ENCODE data around the gene PIK3IP1. TPM values are rescaled to one million over a fixed set of nuclear protein-coding genes. Genes with fewer than 3 reads are reported as not detected.

Gene PIK3IP1
- total RNA-seq, 1 donor from 2014 or later = 57.8 TPM

DNA sequence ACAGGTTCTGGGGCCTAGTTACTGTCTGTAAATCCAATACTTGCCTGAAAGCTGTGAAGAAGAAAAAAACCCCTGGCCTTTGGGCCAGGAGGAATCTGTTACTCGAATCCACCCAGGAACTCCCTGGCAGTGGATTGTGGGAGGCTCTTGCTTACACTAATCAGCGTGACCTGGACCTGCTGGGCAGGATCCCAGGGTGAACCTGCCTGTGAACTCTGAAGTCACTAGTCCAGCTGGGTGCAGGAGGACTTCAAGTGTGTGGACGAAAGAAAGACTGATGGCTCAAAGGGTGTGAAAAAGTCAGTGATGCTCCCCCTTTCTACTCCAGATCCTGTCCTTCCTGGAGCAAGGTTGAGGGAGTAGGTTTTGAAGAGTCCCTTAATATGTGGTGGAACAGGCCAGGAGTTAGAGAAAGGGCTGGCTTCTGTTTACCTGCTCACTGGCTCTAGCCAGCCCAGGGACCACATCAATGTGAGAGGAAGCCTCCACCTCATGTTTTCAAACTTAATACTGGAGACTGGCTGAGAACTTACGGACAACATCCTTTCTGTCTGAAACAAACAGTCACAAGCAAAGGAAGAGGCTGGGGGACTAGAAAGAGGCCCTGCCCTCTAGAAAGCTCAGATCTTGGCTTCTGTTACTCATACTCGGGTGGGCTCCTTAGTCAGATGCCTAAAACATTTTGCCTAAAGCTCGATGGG, 13.5 kb downstream of the PIK3IP1 start:
- no peak for DNase-seq (ENCODE audit: low spot score)

GRCh38 chr22:31278151-31278621, 14.1 kb downstream of the PIK3IP1 start:
- no peak for DNase-seq (ENCODE audit: low spot score)

- no peak for DNase-seq (ENCODE audit: low spot score)
Measured at GRCh38 chr22:31277741-31278140, 14.5 kb downstream of the PIK3IP1 start.

GRCh38 chr22:31276426-31277167, 15.7 kb downstream of the PIK3IP1 start:
- DNase-seq (ENCODE audit: low spot score) = no peak

DNA sequence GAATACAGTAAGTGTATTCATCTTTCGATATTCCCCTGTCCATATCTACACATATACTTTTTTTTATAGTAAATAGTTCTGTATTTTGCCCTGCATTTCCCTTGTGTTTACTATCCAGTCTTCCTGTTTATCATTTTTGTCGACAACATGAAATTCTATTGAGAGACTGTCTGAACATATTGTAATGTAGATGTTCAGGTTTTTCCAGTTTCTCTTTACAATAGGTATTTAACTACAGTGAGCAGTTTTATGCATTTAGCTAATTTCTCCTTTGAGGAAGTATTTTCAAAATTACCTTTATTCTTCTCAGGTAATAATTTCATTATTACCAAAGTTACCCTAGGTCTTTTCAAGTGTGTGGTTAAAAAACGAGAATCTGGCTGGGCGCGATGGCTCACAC, 16.7 kb downstream of the PIK3IP1 start:
- no peak for DNase-seq (ENCODE audit: low spot score)

DNA sequence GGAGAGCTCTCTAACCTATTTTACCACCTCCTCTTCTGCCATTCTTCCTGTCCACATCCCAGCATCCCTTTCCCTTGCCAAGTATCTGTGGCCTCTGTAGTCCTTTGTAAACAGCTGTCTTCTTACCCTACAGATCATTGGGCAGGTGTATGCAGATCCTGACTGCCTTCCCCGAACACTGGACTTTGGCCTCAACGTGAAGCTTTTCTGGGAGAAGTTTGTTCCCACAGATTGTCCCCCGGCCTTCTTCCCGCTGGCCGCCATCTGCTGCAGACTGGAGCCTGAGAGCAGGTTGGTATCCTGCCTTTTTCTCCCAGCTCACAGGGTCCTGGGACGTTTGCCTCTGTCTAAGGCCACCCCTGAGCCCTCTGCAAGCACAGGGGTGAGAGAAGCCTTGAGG, 17.3 kb downstream of the PIK3IP1 start:
- DNase-seq (ENCODE audit: low spot score) = no peak

DNA sequence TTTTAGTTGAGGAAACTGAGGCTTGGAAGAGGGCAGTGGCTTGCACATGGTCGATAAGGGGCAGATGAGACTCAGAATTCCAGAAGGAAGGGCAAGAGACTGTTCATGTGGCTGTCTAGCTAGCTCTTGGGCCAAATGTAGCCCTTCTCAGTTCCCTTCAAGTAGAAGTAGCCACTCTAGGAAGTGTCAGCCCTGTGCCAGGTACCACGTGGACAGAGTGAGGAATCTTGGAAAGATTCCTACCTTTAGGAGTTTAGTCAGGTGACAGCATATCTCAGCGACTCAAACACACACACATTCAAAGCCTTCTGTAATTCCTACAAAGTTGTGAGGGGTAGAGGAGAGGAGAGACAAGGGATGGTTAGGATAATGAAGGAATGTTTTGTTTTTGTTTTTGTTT, 18.3 kb downstream of the PIK3IP1 start:
- DNase-seq (ENCODE audit: low spot score) = no peak

DNA sequence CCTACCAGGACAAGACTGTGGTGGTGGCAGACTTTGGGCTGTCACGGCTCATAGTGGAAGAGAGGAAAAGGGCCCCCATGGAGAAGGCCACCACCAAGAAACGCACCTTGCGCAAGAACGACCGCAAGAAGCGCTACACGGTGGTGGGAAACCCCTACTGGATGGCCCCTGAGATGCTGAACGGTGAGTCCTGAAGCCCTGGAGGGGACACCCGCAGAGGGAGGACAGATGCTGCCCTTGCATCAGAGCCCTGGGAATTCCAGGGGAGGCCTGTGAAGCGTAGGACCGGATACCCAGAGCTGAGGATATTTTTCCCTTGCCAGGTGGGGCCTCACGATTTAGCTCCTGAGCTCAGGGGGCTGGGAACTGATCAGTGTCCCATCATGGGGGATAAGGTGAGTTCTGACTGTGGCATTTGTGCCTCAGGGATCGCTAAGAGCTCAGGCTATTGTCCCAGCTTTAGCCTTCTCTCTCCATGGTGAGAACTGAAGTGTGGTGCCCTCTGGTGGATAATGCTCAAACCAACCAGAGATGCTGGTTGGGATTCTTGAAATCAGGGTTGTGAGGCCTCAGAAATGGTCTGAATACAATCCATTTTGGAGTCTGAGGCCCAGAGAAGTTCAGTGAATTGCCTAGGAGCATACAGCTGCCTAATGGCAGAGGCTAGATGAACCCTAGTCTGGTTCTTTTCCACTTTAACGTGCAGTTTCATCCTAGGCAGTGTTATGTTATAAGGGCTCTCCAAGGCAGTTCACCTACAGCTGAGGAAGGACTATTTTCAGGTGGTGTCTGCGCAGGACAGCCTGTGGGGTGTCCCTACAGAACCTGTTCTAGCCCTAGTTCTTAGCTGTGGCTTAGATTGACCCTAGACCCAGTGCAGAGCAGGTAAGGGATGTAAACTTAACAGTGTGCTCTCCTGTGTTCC, 19.5 kb downstream of the PIK3IP1 start:
- peak; percentile 67 for DNase-seq (ENCODE audit: low spot score)

DNA sequence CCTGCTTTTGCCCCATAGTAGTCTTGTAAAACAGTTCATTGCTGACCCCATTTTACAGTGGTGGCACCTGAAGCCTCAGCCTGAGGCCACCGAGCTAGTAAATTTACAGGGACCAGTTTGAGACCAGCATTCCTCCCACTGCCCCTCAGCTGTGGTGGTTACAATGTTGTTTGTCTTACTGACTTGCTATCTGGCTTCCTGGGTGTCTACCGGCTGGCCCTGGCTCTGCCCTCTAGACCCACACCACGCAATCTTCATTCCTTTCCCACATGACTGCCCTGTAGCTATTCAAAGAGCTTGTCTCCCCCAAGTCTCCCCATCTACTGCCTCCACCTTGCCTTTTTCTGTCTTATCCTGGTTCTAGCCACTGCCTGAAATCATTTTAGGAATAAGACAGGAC, 20.8 kb downstream of the PIK3IP1 start:
- DNase-seq (ENCODE audit: low spot score) = no peak

DNA sequence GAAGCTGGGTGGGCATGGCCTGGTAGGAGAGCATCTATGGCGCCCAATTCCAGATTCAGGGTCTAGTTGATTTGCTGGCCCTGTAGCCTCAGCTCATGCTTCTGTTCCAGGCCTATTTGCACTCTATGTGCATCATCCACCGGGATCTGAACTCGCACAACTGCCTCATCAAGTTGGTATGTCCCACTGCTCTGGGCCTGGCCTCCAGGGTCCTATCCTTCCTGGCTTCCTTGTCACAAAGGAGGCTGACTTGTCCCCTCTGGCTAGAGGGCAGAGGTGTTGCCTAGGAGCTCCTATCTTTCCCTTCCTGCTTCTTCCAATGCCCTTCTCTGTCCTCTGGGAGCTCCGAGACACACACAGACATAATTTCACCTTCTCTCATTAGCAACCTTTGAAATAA, 21.3 kb downstream of the PIK3IP1 start:
- DNase-seq (ENCODE audit: low spot score) = no peak

GRCh38 chr22:31269892-31270579, 22.3 kb downstream of the PIK3IP1 start:
- DNase-seq (ENCODE audit: low spot score) = no peak

GRCh38 chr22:31268281-31268680, 24.0 kb downstream of the PIK3IP1 start:
- no peak for DNase-seq (ENCODE audit: low spot score)

DNA sequence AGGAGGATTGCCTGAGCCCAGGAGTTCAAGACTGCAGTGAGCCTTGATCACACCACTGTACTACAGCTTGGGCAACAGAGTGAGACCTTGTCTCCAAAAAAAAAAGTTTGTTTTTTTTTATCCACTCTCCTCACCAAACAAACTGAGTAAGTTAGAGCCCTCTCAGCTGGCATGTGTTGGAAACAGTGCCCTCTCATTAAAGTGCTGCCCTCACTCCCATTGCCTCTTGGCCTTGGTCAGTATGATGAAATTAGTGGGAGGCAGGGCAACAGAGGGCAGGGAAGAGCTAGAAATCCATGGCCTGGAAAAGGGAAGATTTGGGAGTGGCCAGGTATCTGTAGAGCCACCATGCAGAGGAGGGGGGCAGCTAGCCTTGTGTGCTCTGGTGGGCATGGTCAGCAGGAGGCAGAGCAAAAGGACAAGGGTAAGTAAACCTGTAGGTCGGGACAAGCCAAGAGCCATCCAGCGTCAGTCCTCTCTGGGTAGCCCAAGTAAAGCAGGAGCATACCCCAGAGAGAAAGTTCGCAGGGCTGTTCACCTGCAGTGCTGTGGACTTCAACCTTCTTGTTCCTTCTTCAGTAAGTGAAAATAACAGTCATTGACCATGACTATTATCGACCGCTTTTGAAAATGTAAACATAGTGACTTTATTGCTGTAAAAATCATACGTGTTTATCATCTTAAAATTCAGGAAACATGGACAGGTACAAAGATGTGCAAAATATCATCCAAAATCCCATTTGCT, 28.2 kb downstream of the PIK3IP1 start:
- no peak for DNase-seq (ENCODE audit: low spot score)

- no peak for DNase-seq (ENCODE audit: low spot score)
Measured at GRCh38 chr22:31262312-31263133, 29.8 kb downstream of the PIK3IP1 start.

DNA sequence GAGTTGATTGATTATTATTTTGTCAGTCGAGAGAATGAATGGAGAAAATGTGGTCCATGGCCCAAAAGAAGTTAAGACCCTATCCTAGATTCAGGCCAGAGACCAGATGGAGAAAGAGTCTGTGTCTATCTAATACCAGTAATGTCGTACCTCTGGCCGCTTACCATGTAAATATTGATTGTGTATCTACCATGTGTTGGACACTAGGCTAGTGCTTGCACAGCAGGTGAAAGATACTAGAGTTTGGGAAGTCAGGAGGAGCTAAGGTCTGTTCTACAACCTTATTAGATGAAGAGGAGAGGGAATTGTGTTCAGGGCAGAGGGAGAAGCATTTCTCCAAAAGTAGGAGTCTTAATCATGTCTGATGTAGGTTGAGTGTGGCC, 31.8 kb downstream of the PIK3IP1 start:
- DNase-seq (ENCODE audit: low spot score) = no peak

GRCh38 chr22:31259798-31260473, 32.4 kb downstream of the PIK3IP1 start:
- DNase-seq (ENCODE audit: low spot score) = no peak

GRCh38 chr22:31253949-31254348, 38.3 kb downstream of the PIK3IP1 start:
- peak; percentile 87 for DNase-seq (ENCODE audit: low spot score)

DNA sequence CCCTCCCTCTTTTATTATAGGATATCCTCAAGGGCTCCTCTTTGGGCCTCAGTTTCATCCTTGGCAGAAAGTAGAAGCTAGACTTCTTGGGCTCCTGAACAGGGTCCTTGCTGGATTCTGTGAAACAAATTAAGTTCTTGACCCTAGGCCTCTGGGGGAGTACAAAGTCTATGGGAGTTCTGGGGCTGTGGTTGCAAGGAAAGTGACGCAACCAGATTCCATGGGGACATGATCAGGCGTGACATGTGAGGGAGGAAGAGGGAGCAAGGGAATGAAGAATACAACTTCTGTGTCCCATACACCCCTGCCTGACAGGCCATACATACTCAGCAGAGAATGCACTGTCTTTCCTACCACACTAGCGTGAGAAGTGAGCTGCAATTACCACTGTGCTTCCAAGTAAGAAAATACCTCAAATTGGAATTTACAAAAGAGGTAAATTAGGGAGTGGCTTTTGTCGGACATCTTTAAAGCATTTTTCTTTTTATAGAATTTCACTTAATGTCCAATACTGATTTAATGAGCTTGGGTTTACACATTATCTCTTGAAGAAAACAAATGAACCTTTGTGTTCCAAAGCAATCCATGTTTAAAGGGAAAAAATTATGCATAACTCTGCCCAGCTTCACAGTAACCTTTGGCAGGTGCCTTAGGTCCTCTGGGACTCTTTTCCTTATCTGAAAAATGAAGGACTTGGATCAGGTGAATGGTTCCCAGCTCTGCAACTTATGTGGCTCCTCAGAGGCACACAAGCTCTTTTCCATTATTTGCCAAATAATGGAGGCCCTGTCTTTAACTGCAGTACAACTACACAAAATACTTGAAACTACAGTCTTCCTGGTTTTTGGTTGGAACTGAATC, 41.3 kb downstream of the PIK3IP1 start:
- no peak for DNase-seq (ENCODE audit: low spot score)

All from ureter (tissue), 1 donor.